GM12801 (cell line): ENCODE results near the gene DGKK.

Experiments used
- CTCF ChIP-seq: IDR thresholded peaks from one replicate; pipeline ENCODE4 v1.5.1; 2011; ENCODE audit warnings: control low read depth; ENCODE audit not compliant: insufficient read length; ENCODE audit errors: extremely low read depth

Gene DGKK

DNA sequence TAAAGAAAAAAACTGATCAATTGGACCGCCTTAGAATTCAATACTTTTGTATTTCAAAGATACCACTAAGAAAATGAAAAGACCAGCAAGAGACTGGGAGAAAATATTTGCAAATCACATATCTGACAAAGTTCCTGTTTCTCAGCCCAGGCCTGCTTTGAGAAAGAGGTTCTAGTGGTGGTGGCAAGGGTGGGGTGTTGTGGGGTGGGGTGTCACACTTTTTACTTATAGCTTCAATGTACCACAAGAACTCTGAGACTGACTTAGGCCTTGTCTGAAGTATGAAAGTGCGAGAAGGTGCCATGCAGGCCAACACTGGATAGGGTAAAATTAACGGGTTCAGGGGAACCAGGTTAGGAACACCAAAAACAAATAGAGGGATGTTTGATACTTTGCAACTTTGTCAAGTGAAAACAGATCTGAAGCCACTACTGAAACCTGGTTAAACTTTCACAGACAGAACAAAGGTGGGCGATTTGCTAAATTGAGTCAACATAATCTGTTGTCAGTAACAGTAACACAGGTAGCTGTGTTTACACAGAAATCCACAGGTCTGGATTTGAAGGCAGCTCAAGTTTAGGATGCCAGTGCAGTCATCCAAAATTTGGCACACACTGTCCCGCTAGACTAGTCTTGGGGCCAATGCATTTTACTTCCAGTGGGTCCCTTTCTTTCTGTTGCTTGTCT, 88.8 kb downstream of the DGKK start:
- TF ChIP-seq CTCF = no peak

DNA sequence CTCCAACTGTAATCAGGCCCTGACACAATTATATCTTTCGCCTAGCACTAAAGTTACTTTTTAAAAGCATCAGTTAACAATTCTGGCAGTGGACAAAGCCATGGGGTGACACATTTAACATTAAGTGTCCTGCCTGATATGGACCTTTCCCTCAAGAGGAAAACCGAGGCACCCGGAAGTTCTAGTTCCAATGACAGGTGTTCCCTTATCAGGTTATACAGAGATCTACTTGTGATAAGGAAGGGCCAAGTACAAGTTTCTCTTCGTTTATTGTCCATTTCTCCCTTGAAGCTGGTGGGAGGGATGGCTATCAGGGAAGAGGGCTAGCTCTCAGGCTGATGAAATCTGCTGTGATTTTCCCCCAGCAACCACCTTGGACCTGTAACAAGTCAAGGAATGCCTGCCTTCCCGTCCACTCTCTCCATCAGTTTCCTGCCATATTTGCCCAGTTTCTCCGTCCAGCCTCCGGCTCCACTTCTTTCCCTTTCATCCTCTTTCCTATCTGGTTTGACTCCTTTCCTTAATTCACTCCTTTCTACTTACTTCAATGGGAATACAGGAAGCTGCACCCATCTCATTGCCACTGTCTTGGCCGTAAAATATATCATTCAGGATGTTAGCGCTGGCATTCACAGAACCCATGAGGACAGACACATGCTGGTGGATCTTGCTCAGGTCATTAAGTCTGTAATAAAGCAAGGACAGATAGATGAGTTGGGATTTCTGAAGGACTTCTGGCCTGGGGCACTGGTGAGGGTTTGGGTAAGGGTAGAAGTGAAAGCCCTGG, 95.0 kb downstream of the DGKK start:
- no peak for TF ChIP-seq CTCF

GRCh38 chrX:50372966-50373365, 97.7 kb downstream of the DGKK start:
- TF ChIP-seq CTCF = no peak

DNA sequence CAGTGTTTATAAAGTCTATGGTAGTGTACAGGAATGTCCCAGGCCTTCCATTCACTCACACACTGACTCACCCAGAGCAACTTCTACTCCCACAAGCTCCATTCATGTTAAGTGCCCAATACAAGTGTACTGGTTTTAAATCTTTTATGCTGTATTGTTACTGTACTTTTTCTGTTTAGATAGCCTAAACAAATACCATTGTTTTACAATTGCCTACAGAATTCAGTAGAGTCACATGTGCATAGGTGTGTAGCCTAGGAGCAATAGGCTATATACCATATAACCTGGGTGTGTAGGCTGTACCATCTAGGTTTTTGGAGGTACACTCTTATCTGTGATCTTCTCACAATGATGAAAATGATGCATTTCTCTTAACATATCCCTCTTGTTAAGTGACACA, 126.7 kb downstream of the DGKK start:
- TF ChIP-seq CTCF = no peak

- no peak for TF ChIP-seq CTCF
These were observed 137.3 kb downstream of the DGKK start for GRCh38 chrX:50333308-50333707.

DNA sequence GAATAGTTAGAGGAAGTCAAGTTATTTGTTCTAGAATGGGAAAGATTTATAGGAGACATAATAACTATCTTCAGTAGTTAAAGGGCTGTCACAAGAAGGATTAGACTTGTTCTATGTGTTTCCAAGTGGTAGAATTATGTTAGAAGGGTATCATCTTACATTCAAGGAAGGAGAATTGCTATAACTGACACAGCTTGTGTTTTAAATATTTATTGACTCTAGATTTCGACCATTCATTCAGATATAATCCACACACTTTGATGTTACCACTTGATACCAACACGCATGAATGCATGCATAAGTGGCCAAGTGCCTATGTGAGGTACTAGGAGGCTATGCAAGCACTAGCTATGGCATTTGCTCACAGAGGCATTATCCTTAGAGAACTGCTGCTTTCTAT, 143.4 kb downstream of the DGKK start:
- no peak for TF ChIP-seq CTCF
